ENCODE measurements around the gene GLT6D1.
"Not testable (repeated sequence)": the region's sequence is repeated elsewhere in the genome, so short reads cannot be mapped to it uniquely, and the experiment has no call there.

GLT6D1 gene

DNA sequence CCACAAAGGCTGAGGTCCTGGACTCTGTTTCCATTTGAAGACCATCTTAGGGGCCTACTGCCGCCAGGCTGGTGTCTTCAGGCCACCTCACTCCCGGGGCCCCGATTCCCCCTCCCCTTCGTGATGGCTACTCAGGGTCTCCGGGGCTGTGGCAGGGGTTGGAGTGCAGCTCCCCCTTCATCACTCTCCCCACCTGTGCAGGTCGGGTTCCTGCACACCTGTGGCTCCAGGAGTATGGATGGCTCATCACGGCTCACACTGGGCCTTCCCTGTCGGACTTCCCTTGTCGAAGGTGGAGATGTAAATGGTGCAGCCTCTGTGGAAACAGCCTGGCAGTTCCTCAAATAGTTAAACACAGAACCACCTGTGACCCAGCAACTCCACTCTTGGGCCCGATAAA, 35.6 kb upstream of the GLT6D1 start:
- no peaks in the 10 kb centered on the region for H3K27me3 ChIP-seq (ENCODE audit: low read length)
- no peak for TF ChIP-seq EZH2phosphoT487 (conservative IDR thresholded peaks at IDR 0.05; ENCODE audit: low read length)
- TF ChIP-seq, protein P1, sequence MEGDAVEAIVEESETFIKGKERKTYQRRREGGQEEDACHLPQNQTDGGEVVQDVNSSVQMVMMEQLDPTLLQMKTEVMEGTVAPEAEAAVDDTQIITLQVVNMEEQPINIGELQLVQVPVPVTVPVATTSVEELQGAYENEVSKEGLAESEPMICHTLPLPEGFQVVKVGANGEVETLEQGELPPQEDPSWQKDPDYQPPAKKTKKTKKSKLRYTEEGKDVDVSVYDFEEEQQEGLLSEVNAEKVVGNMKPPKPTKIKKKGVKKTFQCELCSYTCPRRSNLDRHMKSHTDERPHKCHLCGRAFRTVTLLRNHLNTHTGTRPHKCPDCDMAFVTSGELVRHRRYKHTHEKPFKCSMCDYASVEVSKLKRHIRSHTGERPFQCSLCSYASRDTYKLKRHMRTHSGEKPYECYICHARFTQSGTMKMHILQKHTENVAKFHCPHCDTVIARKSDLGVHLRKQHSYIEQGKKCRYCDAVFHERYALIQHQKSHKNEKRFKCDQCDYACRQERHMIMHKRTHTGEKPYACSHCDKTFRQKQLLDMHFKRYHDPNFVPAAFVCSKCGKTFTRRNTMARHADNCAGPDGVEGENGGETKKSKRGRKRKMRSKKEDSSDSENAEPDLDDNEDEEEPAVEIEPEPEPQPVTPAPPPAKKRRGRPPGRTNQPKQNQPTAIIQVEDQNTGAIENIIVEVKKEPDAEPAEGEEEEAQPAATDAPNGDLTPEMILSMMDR (IDR thresholded peaks at IDR 0.05; ENCODE audit: insufficient read depth, low read length, poor library complexity, severe bottlenecking): no peak

DNA sequence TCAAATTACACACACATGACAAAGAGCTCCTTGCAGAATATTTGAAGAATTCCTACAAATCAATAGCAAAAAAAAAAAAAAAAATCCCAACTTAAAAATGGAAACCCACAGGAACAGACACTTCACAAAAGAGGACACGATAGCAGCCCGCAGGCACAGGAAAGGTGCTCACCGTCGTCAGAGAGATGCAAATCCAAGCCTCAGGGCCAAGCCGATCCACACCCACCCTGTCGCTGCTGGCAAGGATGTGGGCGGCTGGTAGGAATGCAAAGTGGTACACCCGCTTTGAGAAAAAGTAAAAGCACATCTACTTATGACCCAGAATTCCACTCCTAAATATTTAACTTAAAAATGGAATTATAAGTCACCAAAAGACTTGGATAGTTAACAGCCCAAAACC, 34.6 kb upstream of the GLT6D1 start:
- H3K36me3 ChIP-seq (ENCODE audit: low read length): no peaks in the 10 kb centered on the region
- no peaks in the 10 kb centered on the region for H3K27me3 ChIP-seq (ENCODE audit: low read length)
- no peak overlapping the region for H3K27ac ChIP-seq (ENCODE audit: low read depth, low read length)
- no peak overlapping the region for H3K4me2 ChIP-seq (ENCODE audit: low read depth, low read length, poor library complexity, severe bottlenecking)
- H3F3A ChIP-seq (ENCODE audit: insufficient read depth): no peaks in the 10 kb centered on the region
- H3K9me2 ChIP-seq (replicated peaks; ENCODE audit: insufficient read depth, low read length): no peaks in the 10 kb centered on the region
- no peak overlapping the region for H3K4me3 ChIP-seq (ENCODE audit: insufficient read depth, low read length, poor library complexity, severe bottlenecking)
- no peak overlapping the region for H2AFZ ChIP-seq (ENCODE audit: low read depth, low read length, severe bottlenecking)
- no peak for TF ChIP-seq EZH2phosphoT487 (conservative IDR thresholded peaks at IDR 0.05; ENCODE audit: low read length)
- TF ChIP-seq, protein P1 (IDR thresholded peaks at IDR 0.05; ENCODE audit: insufficient read depth, low read length, poor library complexity, severe bottlenecking): no peak
- no peaks in the 10 kb centered on the region for H4K20me1 ChIP-seq (ENCODE audit: low read depth, low read length)
- no peaks in the 10 kb centered on the region for H3K79me2 ChIP-seq (ENCODE audit: insufficient read depth, low read length)
- H3K9ac ChIP-seq (ENCODE audit: low read length): no peak overlapping the region
- H3K9me3 ChIP-seq (ENCODE audit: insufficient read depth, low read length): no peaks in the 10 kb centered on the region

More for the DNA sequence above, 35.6 kb upstream of the GLT6D1 start:
- no peak overlapping the region for H3K27ac ChIP-seq (ENCODE audit: low read depth, low read length)
- H3K79me2 ChIP-seq (ENCODE audit: insufficient read depth, low read length): no peaks in the 10 kb centered on the region
- H3K9me3 ChIP-seq (ENCODE audit: insufficient read depth, low read length): no peaks in the 10 kb centered on the region
- no peak overlapping the region for H3K4me2 ChIP-seq (ENCODE audit: low read depth, low read length, poor library complexity, severe bottlenecking)
- no peak overlapping the region for H3K9ac ChIP-seq (ENCODE audit: low read length)
- no peaks in the 10 kb centered on the region for H3K36me3 ChIP-seq (ENCODE audit: low read length)
- no peaks in the 10 kb centered on the region for H3K9me2 ChIP-seq (replicated peaks; ENCODE audit: insufficient read depth, low read length)
- H4K20me1 ChIP-seq (ENCODE audit: low read depth, low read length): no peaks in the 10 kb centered on the region
- H3F3A ChIP-seq (ENCODE audit: insufficient read depth): no peaks in the 10 kb centered on the region
- H2AFZ ChIP-seq (ENCODE audit: low read depth, low read length, severe bottlenecking): no peak overlapping the region
- no peak overlapping the region for H3K4me3 ChIP-seq (ENCODE audit: insufficient read depth, low read length, poor library complexity, severe bottlenecking)

DNA sequence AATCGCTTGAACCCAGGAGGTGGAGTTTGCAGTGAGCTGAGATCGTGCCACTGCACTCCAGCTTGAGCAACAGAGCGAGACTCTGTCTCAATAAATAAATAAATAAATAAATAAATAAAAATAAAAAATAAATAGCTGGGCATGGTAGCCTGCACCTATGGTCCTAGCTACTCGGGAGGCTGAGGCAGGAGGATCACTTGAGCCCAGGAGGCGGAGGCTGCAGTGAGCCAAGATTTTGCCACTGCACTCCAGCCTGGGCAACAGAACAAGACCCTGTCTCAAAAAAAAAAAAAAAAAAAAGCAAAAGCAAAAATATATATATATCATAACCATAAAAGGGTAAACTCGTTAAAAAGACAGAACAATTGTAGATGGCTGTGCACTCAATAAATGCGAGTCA, 33.4 kb upstream of the GLT6D1 start:
- H3F3A ChIP-seq (ENCODE audit: insufficient read depth); H3K79me2 ChIP-seq (ENCODE audit: insufficient read depth, low read length); H3K4me2 ChIP-seq (ENCODE audit: low read depth, low read length, poor library complexity, severe bottlenecking); H3K4me3 ChIP-seq (ENCODE audit: insufficient read depth, low read length, poor library complexity, severe bottlenecking); H3K27me3 ChIP-seq (ENCODE audit: low read length); H3K36me3 ChIP-seq (ENCODE audit: low read length); H3K9ac ChIP-seq (ENCODE audit: low read length); H3K9me2 ChIP-seq (replicated peaks; ENCODE audit: insufficient read depth, low read length); H3K27ac ChIP-seq (ENCODE audit: low read depth, low read length); H2AFZ ChIP-seq (ENCODE audit: low read depth, low read length, severe bottlenecking); H4K20me1 ChIP-seq (ENCODE audit: low read depth, low read length); H3K9me3 ChIP-seq (ENCODE audit: insufficient read depth, low read length): not testable (repeated sequence)

DNA sequence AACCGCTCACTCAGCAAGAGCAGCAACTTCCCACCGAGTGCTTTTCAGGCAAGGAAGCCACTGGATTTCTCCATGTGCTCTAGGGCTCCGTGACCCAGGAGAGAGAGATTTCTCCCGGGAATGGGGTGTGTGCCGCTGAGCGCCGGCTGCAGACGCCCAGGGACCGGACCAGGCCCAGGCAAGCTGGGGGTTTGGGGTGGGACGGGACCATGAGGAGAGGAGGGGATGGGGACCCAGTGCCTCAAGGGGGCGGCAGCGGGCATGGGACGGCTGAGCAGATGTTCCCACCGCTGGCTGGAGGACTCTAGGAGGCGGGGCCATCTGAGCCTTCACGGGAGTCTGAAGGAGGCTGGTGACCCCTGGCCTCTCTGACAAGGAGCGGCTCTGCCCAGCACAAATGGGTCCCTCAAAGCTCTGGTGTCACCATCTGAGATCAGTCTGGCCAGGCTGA, 32.3 kb upstream of the GLT6D1 start:
- Histone ChIP-seq H2AFZ (ENCODE audit: low read depth, low read length, severe bottlenecking) (no peak overlapping the region), H3K9ac (ENCODE audit: low read length) (no peak overlapping the region), H3K27me3 (ENCODE audit: low read length) (no peaks in the 10 kb centered on the region), H3K36me3 (ENCODE audit: low read length) (no peaks in the 10 kb centered on the region), H3K27ac (ENCODE audit: low read depth, low read length) (no peak overlapping the region), H3K4me2 (ENCODE audit: low read depth, low read length, poor library complexity, severe bottlenecking) (no peak overlapping the region), H3K4me3 (ENCODE audit: insufficient read depth, low read length, poor library complexity, severe bottlenecking) (no peak overlapping the region), H4K20me1 (ENCODE audit: low read depth, low read length) (no peaks in the 10 kb centered on the region), H3K9me3 (ENCODE audit: insufficient read depth, low read length) (no peaks in the 10 kb centered on the region), H3K9me2 (replicated peaks; ENCODE audit: insufficient read depth, low read length) (no peaks in the 10 kb centered on the region), H3K79me2 (ENCODE audit: insufficient read depth, low read length) (no peaks in the 10 kb centered on the region), H3F3A (ENCODE audit: insufficient read depth) (no peaks in the 10 kb centered on the region)
- no peak for TF ChIP-seq EZH2phosphoT487 (conservative IDR thresholded peaks at IDR 0.05; ENCODE audit: low read length)

Data from SU-DHL-6 (cell line).